Epithelial cell of esophagus (primary cell): ENCODE measurements around the gene ZNF428.

Source experiments
- DNase-seq: peaks from one replicate; pipeline ENCODE4 v3.0.0; 2010; ENCODE audit warnings: low read depth
- H3K4me3 ChIP-seq: 2 replicates; pipeline ENCODE4 v1.5.1; 2011; ENCODE audit warnings: mild to moderate bottlenecking, low read length, control low read depth
- CTCF ChIP-seq: IDR thresholded peaks from 2 replicates; pipeline ENCODE4 v1.5.1; 2011; ENCODE audit warnings: low read depth, mild to moderate bottlenecking, low read length, control low read depth, inconsistent platforms; ENCODE audit not compliant: insufficient read depth; ENCODE audit errors: missing control alignments

ZNF428 gene

GRCh38 chr19:43597876-43598275 lies 21.6 kb downstream of the ZNF428 start:
- DNase-seq, result no peak
- peak overlapping the region; percentile 59 for H3K4me3 ChIP-seq
- TF ChIP-seq CTCF, result no peak

GRCh38 chr19:43596842-43597461 lies 22.5 kb downstream of the ZNF428 start:
- TF ChIP-seq CTCF, result no peak
- H3K4me3 ChIP-seq, result peak overlapping the region; percentile 59
- no peak for DNase-seq

- DNase-seq, result peak; percentile 99
- no peak for TF ChIP-seq CTCF
- peak within 1 kb of the TSS; percentile 59 for H3K4me3 ChIP-seq
Measured at GRCh38 chr19:43595999-43596841, 23.2 kb downstream of the ZNF428 start, which contains the start of the genes IRGQ and ZNF576. Gene IRGQ (minus strand): TSS chr19:43596134. CDS start chr19:43595338, 796 bp downstream. Gene ZNF576 (plus strand): TSS chr19:43596595. CDS start chr19:43597109, 514 bp downstream.

GRCh38 chr19:43595605-43595998 lies 23.8 kb downstream of the ZNF428 start:
- TF ChIP-seq CTCF, result no peak
- DNase-seq, result no peak
- H3K4me3 ChIP-seq, result peak overlapping the region; percentile 59

GRCh38 chr19:43594710-43595604 lies 24.5 kb downstream of the ZNF428 start:
- peak overlapping the region; percentile 59 for H3K4me3 ChIP-seq
- peak; percentile 90 for TF ChIP-seq CTCF
- peak; percentile 79 for DNase-seq

- no peak for TF ChIP-seq CTCF
- DNase-seq, result no peak
- H3K4me3 ChIP-seq, result peak overlapping the region; percentile 59
Measured at GRCh38 chr19:43594081-43594697, 25.2 kb downstream of the ZNF428 start.
